Measurements from ENCODE around the gene SKP2.

The SKP2 gene

GRCh38 chr5:36160617-36161016 is 8.7 kb downstream of the SKP2 start:
- H3K36me3 ChIP-seq = peaks cover 51% of the 10 kb centered on the region
- H3K27ac ChIP-seq = no peak overlapping the region

GRCh38 chr5:36161361-36161760 is 9.4 kb downstream of the SKP2 start:
- no peaks in the 10 kb centered on the region for H3K27me3 ChIP-seq
- H3K9me3 ChIP-seq = no peaks in the 10 kb centered on the region
- H3K36me3 ChIP-seq = peaks cover 55% of the 10 kb centered on the region
- no peak for TF ChIP-seq CTCF (IDR thresholded peaks at IDR 0.05)
- H3K4me1 ChIP-seq (ENCODE audit: control insufficient read depth in 1 of 2, insufficient read depth in 1 of 2, low read depth in 1 of 2, low read length in 1 of 2) = peaks cover 4 to 7% of the 10 kb centered on the region in 2 experiments
- no peak overlapping the region for H3K27ac ChIP-seq
- no peak overlapping the region for H3K4me3 ChIP-seq (ENCODE audit: low read depth in 1 of 2, low read length in 1 of 2)

More at GRCh38 chr5:36160617-36161016, 8.7 kb downstream of the SKP2 start:
- no peak for TF ChIP-seq CTCF (IDR thresholded peaks at IDR 0.05)
- no peaks in the 10 kb centered on the region for H3K27me3 ChIP-seq
- H3K9me3 ChIP-seq = no peaks in the 10 kb centered on the region
- H3K4me3 ChIP-seq (ENCODE audit: low read depth in 1 of 2, low read length in 1 of 2) = no peak overlapping the region
- H3K4me1 ChIP-seq (ENCODE audit: control insufficient read depth in 1 of 2, insufficient read depth in 1 of 2, low read depth in 1 of 2, low read length in 1 of 2) = peaks cover 4 to 7% of the 10 kb centered on the region in 2 experiments

GRCh38 chr5:36162810-36163486 is 11.0 kb downstream of the SKP2 start:
- H3K4me3 ChIP-seq (ENCODE audit: low read depth in 1 of 2, low read length in 1 of 2) = no peak overlapping the region
- H3K36me3 ChIP-seq = peaks cover 58% of the 10 kb centered on the region
- no peaks in the 10 kb centered on the region for H3K27me3 ChIP-seq
- TF ChIP-seq CTCF (IDR thresholded peaks at IDR 0.05) = no peak
- H3K9me3 ChIP-seq = no peaks in the 10 kb centered on the region
- H3K4me1 ChIP-seq (ENCODE audit: control insufficient read depth in 1 of 2, insufficient read depth in 1 of 2, low read depth in 1 of 2, low read length in 1 of 2) = no peaks in the 10 kb centered on the region
- no peak overlapping the region for H3K27ac ChIP-seq

- H3K27ac ChIP-seq = no peak overlapping the region
- H3K4me1 ChIP-seq (ENCODE audit: control insufficient read depth in 1 of 2, insufficient read depth in 1 of 2, low read depth in 1 of 2, low read length in 1 of 2) = peaks cover 6 to 9% of the 10 kb centered on the region in 2 experiments
- peaks cover 59% of the 10 kb centered on the region for H3K36me3 ChIP-seq
- H3K27me3 ChIP-seq = no peaks in the 10 kb centered on the region
- no peaks in the 10 kb centered on the region for H3K9me3 ChIP-seq
- H3K4me3 ChIP-seq (ENCODE audit: low read depth in 1 of 2, low read length in 1 of 2) = no peak overlapping the region
- no peak for TF ChIP-seq CTCF (IDR thresholded peaks at IDR 0.05)
Observed at GRCh38 chr5:36164461-36164860, 12.6 kb downstream of the SKP2 start.

- Histone ChIP-seq H3K27ac (peak overlapping the region; percentile 46), H3K9me3 (no peaks in the 10 kb centered on the region), H3K27me3 (no peaks in the 10 kb centered on the region), H3K36me3 (peaks cover 56% of the 10 kb centered on the region), H3K4me1 (ENCODE audit: control insufficient read depth in 1 of 2, insufficient read depth in 1 of 2, low read depth in 1 of 2, low read length in 1 of 2) (peaks cover 6 to 11% of the 10 kb centered on the region in 2 experiments), H3K4me3 (ENCODE audit: low read depth in 1 of 2, low read length in 1 of 2) (no peak overlapping the region)
- no peak for TF ChIP-seq CTCF (IDR thresholded peaks at IDR 0.05)
Observed at GRCh38 chr5:36168737-36169136, 16.8 kb downstream of the SKP2 start.
